DMS 273 treated with DMSO at 0.1 percent for 48 hours (cell line): ENCODE results near the gene MORN4.
A peak's percentile ranks its signal among the peaks of the same experiment; 100 is the strongest.

Source experiments
- DNase-seq: peaks from one replicate; lab custom pipeline; 2025; lab: John Stamatoyannopoulos, UW

MORN4 gene

GRCh38 chr10:97573672-97574071 lies 59.6 kb downstream of the MORN4 start:
- DNase-seq, result no peak

GRCh38 chr10:97573021-97573420 lies 60.3 kb downstream of the MORN4 start:
- DNase-seq, result no peak

GRCh38 chr10:97572214-97572989 lies 60.9 kb downstream of the MORN4 start, which contains the start of gene ANKRD2:
Gene ANKRD2 (plus strand): TSS chr10:97572779. CDS start chr10:97572789, 10 bp downstream.
- DNase-seq, result peak; percentile 44

- DNase-seq, result no peak
These were observed 61.7 kb downstream of the MORN4 start for GRCh38 chr10:97571622-97572021.

GRCh38 chr10:97570789-97571471 lies 62.4 kb downstream of the MORN4 start:
- DNase-seq, result peak; percentile 60

- no peak for DNase-seq
These were observed 63.0 kb downstream of the MORN4 start for GRCh38 chr10:97570146-97570788.

- no peak for DNase-seq
These were observed 65.4 kb downstream of the MORN4 start for GRCh38 chr10:97567891-97568290.

- no peak for DNase-seq
These were observed 66.8 kb downstream of the MORN4 start for GRCh38 chr10:97566336-97566996.

- no peak for DNase-seq
These were observed 68.5 kb downstream of the MORN4 start for GRCh38 chr10:97564776-97565175.
